CD4-positive, alpha-beta T cell (primary cell): ENCODE results near the gene MSI2. TPM values are rescaled to one million over a fixed set of nuclear protein-coding genes. Genes with fewer than 3 reads are reported as not detected.

Experiments
- ATAC-seq: fragments of 200-7000 bp; cut with Tn5 transposase; one replicate; pipeline ENCODE4 v1.10.0; 2022; ENCODE audit warnings: mild to moderate bottlenecking; ENCODE audit not compliant: poor library complexity
- CTCF ChIA-PET: fragments of 350-600 bp; sonication (Branson Sonifier 250); formaldehyde crosslinking; loops from one replicate; lab custom pipeline; 2021; ENCODE audit warnings: antibody characterized with exemption, inconsistent platforms; lab: Charles Lee
- POLR2A ChIA-PET: fragments of 350-600 bp; sonication (Branson Sonifier 250); formaldehyde crosslinking; loops from one replicate; lab custom pipeline; 2021; ENCODE audit warnings: antibody characterized with exemption, inconsistent platforms; lab: Charles Lee
- DNase-seq, 14 experiments: peaks; one replicate each; pipeline ENCODE4 v3.0.0-alpha.2; 2013 to 2020; ENCODE audit warnings: mixed read lengths in 2 of 14
- H3K27ac ChIP-seq, 2 donors: one replicate each; pipeline versions ENCODE4 v1.5.1 to v1.7.0; 2013; ENCODE audit warnings: low read length in 2 of 2, low read depth in 1 of 2, mild to moderate bottlenecking in 1 of 2
- H3K27me3 ChIP-seq, 2 experiments: 1 replicate in 1 of 2; 2 replicates in 1 of 2; pipeline versions ENCODE4 v1.6.1 to v1.7.0; 2013; ENCODE audit warnings: low read length in 2 of 2, control low read depth in 1 of 2, mild to moderate bottlenecking in 1 of 2, moderate library complexity in 1 of 2; ENCODE audit not compliant: insufficient read depth in 2 of 2, control insufficient read depth in 1 of 2
- H3K36me3 ChIP-seq: one replicate; pipeline ENCODE4 v1.6.1; 2013; ENCODE audit warnings: low read length, control low read depth; ENCODE audit not compliant: insufficient read depth
- H3K4me1 ChIP-seq: one replicate; pipeline ENCODE4 v1.6.1; 2013; ENCODE audit warnings: low read length, control low read depth; ENCODE audit not compliant: insufficient read depth
- H3K4me3 ChIP-seq: one replicate; pipeline ENCODE4 v1.5.1; 2013; ENCODE audit warnings: mild to moderate bottlenecking, low read length, moderate library complexity
- H3K9me3 ChIP-seq, 2 experiments: 1 replicate in 1 of 2; 2 replicates in 1 of 2; pipeline versions ENCODE4 v1.6.1 to v1.7.0; 2013; ENCODE audit warnings: low read length in 2 of 2, mild to moderate bottlenecking in 2 of 2, control low read depth in 1 of 2, moderate library complexity in 1 of 2; ENCODE audit not compliant: control insufficient read depth in 1 of 2, insufficient read depth in 1 of 2
- H3K27ac Mint-ChIP-seq: one replicate; pipeline ENCODE4 v1.8.0; 2020; ENCODE audit warnings: mixed read lengths
- H3K27me3 Mint-ChIP-seq: one replicate; pipeline ENCODE4 v1.8.0; 2021; ENCODE audit warnings: mixed read lengths
- H3K36me3 Mint-ChIP-seq: one replicate; pipeline ENCODE4 v1.8.0; 2021; ENCODE audit warnings: low read depth, mixed read lengths
- H3K4me1 Mint-ChIP-seq: one replicate; pipeline ENCODE4 v1.8.0; 2021; ENCODE audit warnings: low read depth, mixed read lengths
- H3K4me3 Mint-ChIP-seq: one replicate; pipeline ENCODE4 v1.8.0; 2020; ENCODE audit warnings: mild to moderate bottlenecking, mixed read lengths
- H3K9me3 Mint-ChIP-seq: one replicate; pipeline ENCODE4 v1.8.0; 2020; ENCODE audit warnings: mixed read lengths
- CTCF ChIP-seq: fragments of 200-600 bp; IDR thresholded peaks from one replicate; pipeline ENCODE4 v1.8.0; 2022; ENCODE audit warnings: antibody characterized with exemption, mild to moderate bottlenecking
- intact Hi-C, 2 experiments: fragments of 100-400 bp; cut with DNase I in 1 of 2; cut with micrococcal nuclease in 1 of 2; formaldehyde crosslinking; loops; one replicate each; pipeline versions ENCODE4 v1.15.1 to v1.9.0; 2023 to 2025; cut with DNase I, micrococcal nuclease
- total RNA-seq, 174 experiments: library from RNA in 2 of 174; stranded (reverse) in 2 of 174; gene quantifications; one replicate each; pipeline ENCODE4 v1.2.3 and lab custom pipeline; 2021 to 2026

The MSI2 gene
- total RNA-seq, 2 experiments from 2014 or later = 129 to 132 TPM

GRCh38 chr17:57372156-57372555 is 115.8 kb downstream of the MSI2 start:
- TF ChIP-seq CTCF = no peak
- POLR2A ChIA-PET = no interaction called here
- CTCF ChIA-PET = interaction anchor here (0.7 kb wide), 1 partner anchor 14 kb away, joined by 3 read pairs; no protein-coding TSS in a partner anchor

GRCh38 chr17:57373048-57373447 is 116.7 kb downstream of the MSI2 start:
- Mint-ChIP-seq H3K4me1 (peaks cover 22% of the 10 kb centered on the region), H3K4me3 (no peak overlapping the region), H3K27ac (no peak overlapping the region), H3K36me3 (peaks cover 25% of the 10 kb centered on the region), H3K9me3 (no peaks in the 10 kb centered on the region), H3K27me3 (no peaks in the 10 kb centered on the region)
- H3K4me1 ChIP-seq = no peaks in the 10 kb centered on the region
- intact Hi-C loops = no loop called here
- H3K4me3 ChIP-seq = no peak overlapping the region
- ATAC-seq (no peak), DNase-seq (no peak)
- no peak overlapping the region for H3K27ac ChIP-seq
- ChIA-PET CTCF (no interaction called here), POLR2A (no interaction called here)
- no peaks in the 10 kb centered on the region for H3K27me3 ChIP-seq
- no peaks in the 10 kb centered on the region for H3K36me3 ChIP-seq
- H3K9me3 ChIP-seq = peaks cover 0 to 4% of the 10 kb centered on the region in 2 experiments
- no peak for TF ChIP-seq CTCF

More at GRCh38 chr17:57372156-57372555, 115.8 kb downstream of the MSI2 start:
- Histone ChIP-seq H3K4me3 (no peak overlapping the region), H3K4me1 (no peaks in the 10 kb centered on the region), H3K9me3 (peaks cover 0 to 4% of the 10 kb centered on the region in 2 experiments), H3K36me3 (no peaks in the 10 kb centered on the region), H3K27me3 (no peaks in the 10 kb centered on the region), H3K27ac (no peak overlapping the region)
- intact Hi-C loops = no loop called here
- Mint-ChIP-seq H3K36me3 (peaks cover 25% of the 10 kb centered on the region), H3K4me1 (peaks cover 20% of the 10 kb centered on the region), H3K27ac (no peak overlapping the region), H3K9me3 (no peaks in the 10 kb centered on the region), H3K27me3 (no peaks in the 10 kb centered on the region), H3K4me3 (no peak overlapping the region)
- no peak for DNase-seq
- no peak for ATAC-seq

- Mint-ChIP-seq H3K4me1 (peaks cover 21% of the 10 kb centered on the region), H3K4me3 (no peak overlapping the region), H3K27ac (no peak overlapping the region), H3K36me3 (peaks cover 25% of the 10 kb centered on the region), H3K9me3 (no peaks in the 10 kb centered on the region), H3K27me3 (no peaks in the 10 kb centered on the region)
- H3K27ac ChIP-seq = no peak overlapping the region
- no peak for TF ChIP-seq CTCF
- H3K4me3 ChIP-seq = no peak overlapping the region
- no peaks in the 10 kb centered on the region for H3K36me3 ChIP-seq
- H3K27me3 ChIP-seq = no peaks in the 10 kb centered on the region
- peaks cover 1% of the 10 kb centered on the region for H3K4me1 ChIP-seq
- peaks cover 0 to 4% of the 10 kb centered on the region in 2 experiments for H3K9me3 ChIP-seq
- no peak for DNase-seq
- intact Hi-C loops = no loop called here
- ATAC-seq = no peak
- ChIA-PET POLR2A (no interaction called here), CTCF (no interaction called here)
These were observed 117.4 kb downstream of the MSI2 start for GRCh38 chr17:57373756-57374155.
